Panc1 (cell line): ENCODE data around the gene MAPT.

Experiments
- POLR2AphosphoS5 ChIP-seq: IDR thresholded peaks from 2 replicates; pipeline ENCODE4 v1.6.1; 2012; ENCODE audit warnings: mild to moderate bottlenecking, low read depth, low read length, moderate library complexity
- SIN3A ChIP-seq: IDR thresholded peaks from 2 replicates; pipeline ENCODE4 v1.6.1; 2012; ENCODE audit warnings: low read depth, mild to moderate bottlenecking, low read length, moderate library complexity, borderline replicate concordance; ENCODE audit not compliant: insufficient read depth
- TCF7L2 ChIP-seq: IDR thresholded peaks from 2 replicates; pipeline ENCODE4 v1.6.1; 2011; ENCODE audit warnings: mild to moderate bottlenecking, low read depth, low read length, inconsistent platforms
- TF ChIP-seq, protein P1 (sequence below): fragments of 450-650 bp; IDR thresholded peaks from 2 replicates; pipeline ENCODE4 v1.5.1; 2017; ENCODE audit warnings: mild to moderate bottlenecking
- TF ChIP-seq, protein P2 (sequence below), 2 experiments: IDR thresholded peaks; 2 replicates each; pipeline ENCODE4 v1.6.1; 2011 to 2012; ENCODE audit warnings: low read depth in 2 of 2, control low read depth in 1 of 2, low read length in 1 of 2, mild to moderate bottlenecking in 1 of 2, moderate library complexity in 1 of 2; ENCODE audit not compliant: insufficient read depth in 1 of 2

DNA sequence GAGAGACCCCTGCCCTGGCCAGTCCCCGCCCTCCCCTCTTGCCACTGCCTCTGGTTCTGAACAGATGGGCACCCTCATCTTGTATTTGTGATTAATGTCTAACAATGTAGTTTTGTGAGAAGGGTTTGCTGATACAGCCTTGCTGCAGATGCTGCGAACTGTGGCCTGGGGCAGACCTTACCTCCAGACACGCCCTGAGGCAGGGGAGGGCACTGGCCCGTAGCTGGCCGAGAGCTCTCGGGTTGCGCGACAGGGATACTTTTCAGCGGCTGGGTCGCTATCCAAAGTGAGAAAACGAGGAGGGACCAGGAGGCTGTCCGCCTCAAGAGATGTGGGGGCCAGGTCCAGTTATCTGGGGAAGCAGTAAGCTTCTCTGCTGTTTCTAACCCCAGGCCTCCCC, 126.6 kb downstream of the MAPT start:
- TF ChIP-seq, protein P1, sequence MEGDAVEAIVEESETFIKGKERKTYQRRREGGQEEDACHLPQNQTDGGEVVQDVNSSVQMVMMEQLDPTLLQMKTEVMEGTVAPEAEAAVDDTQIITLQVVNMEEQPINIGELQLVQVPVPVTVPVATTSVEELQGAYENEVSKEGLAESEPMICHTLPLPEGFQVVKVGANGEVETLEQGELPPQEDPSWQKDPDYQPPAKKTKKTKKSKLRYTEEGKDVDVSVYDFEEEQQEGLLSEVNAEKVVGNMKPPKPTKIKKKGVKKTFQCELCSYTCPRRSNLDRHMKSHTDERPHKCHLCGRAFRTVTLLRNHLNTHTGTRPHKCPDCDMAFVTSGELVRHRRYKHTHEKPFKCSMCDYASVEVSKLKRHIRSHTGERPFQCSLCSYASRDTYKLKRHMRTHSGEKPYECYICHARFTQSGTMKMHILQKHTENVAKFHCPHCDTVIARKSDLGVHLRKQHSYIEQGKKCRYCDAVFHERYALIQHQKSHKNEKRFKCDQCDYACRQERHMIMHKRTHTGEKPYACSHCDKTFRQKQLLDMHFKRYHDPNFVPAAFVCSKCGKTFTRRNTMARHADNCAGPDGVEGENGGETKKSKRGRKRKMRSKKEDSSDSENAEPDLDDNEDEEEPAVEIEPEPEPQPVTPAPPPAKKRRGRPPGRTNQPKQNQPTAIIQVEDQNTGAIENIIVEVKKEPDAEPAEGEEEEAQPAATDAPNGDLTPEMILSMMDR, result no peak
- TF ChIP-seq, protein P2, sequence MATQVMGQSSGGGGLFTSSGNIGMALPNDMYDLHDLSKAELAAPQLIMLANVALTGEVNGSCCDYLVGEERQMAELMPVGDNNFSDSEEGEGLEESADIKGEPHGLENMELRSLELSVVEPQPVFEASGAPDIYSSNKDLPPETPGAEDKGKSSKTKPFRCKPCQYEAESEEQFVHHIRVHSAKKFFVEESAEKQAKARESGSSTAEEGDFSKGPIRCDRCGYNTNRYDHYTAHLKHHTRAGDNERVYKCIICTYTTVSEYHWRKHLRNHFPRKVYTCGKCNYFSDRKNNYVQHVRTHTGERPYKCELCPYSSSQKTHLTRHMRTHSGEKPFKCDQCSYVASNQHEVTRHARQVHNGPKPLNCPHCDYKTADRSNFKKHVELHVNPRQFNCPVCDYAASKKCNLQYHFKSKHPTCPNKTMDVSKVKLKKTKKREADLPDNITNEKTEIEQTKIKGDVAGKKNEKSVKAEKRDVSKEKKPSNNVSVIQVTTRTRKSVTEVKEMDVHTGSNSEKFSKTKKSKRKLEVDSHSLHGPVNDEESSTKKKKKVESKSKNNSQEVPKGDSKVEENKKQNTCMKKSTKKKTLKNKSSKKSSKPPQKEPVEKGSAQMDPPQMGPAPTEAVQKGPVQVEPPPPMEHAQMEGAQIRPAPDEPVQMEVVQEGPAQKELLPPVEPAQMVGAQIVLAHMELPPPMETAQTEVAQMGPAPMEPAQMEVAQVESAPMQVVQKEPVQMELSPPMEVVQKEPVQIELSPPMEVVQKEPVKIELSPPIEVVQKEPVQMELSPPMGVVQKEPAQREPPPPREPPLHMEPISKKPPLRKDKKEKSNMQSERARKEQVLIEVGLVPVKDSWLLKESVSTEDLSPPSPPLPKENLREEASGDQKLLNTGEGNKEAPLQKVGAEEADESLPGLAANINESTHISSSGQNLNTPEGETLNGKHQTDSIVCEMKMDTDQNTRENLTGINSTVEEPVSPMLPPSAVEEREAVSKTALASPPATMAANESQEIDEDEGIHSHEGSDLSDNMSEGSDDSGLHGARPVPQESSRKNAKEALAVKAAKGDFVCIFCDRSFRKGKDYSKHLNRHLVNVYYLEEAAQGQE (IDR thresholded peaks at IDR 0.05; ENCODE audit: insufficient read depth in 1 of 2, low read depth in 2 of 2, low read length in 1 of 2), result no peak
- no peak for TF ChIP-seq POLR2AphosphoS5
- no peak for TF ChIP-seq TCF7L2
- TF ChIP-seq SIN3A, result no peak
